HG03457 (cell line): ENCODE data around the gene STX2.
A peak's percentile ranks its signal among the peaks of the same experiment; 100 is the strongest.

Experiments used
- ATAC-seq: cut with Tn5 transposase; IDR thresholded peaks from one replicate; pipeline ENCODE4 v1.9.1; 2021; ENCODE audit warnings: moderate number of reproducible peaks; ENCODE audit not compliant: unreplicated experiment

STX2 gene

DNA sequence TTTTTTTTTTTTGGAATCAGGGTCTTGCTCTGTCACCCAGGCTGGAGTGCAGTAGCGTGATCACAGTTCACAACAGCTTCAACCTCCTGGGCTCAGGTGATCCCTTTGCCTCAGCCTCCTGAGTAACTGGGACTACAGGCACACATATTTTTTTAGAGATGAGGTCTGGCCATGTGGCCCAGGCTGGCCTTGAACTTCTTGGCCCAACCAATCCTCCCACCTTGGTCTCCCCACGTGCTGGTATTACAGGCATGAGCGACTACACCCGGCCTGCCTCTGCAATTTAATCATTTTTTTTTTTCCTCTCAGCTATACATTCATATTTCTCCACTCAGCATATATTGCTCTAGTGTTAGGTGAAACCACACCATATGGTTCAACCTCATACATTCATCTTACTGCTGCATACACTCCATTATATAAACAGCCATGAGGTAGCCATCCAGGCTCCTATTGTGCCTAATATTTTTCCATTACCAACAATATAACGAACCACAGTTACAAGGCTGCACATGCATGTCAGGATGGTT lies 7.1 kb downstream of the STX2 start:
- no peak for ATAC-seq

- no peak for ATAC-seq
Measured at GRCh38 chr12:130831246-130831645, 7.8 kb downstream of the STX2 start.

- no peak for ATAC-seq
Measured at GRCh38 chr12:130830246-130830551, 8.9 kb downstream of the STX2 start.

GRCh38 chr12:130829391-130830245 lies 9.4 kb downstream of the STX2 start:
- ATAC-seq = no peak

DNA sequence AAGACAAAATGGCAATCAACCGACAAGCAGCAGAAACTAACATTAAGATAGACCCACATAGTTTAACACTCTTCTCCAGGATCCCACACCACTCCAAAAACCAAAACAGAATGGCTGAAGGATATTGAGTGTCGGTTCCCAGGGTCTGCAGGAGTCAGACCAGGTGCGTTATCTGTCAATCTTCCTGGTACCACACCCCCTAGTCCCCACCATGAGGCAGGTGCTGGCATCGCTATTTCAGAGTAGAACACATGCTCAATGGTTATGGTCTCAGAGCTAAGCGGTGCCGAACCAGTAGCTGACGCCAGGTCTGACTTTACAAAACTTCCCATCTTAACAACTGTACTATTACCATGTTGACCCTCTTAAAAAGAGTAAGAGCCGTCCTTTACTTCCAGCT lies 10.2 kb downstream of the STX2 start:
- ATAC-seq = no peak

DNA sequence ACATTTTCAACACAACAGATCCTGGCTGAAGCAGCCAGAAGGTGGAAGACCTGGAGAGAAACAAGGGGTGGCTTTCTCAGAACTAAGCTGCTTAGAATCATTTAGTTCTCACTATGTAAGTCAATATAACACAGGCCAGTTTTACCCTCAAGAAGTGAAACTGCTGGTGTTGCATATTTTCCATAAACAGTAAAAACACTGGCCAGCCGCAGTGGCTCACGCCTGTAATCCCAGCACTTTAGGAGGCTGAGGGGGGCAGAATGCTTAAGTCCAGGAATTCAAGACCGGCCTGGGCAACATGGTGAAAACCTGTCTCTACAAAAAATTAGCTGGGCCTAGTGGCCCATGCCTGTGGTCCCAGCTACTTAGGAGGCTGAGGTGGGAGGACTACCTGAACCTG lies 11.6 kb downstream of the STX2 start:
- ATAC-seq = no peak

DNA sequence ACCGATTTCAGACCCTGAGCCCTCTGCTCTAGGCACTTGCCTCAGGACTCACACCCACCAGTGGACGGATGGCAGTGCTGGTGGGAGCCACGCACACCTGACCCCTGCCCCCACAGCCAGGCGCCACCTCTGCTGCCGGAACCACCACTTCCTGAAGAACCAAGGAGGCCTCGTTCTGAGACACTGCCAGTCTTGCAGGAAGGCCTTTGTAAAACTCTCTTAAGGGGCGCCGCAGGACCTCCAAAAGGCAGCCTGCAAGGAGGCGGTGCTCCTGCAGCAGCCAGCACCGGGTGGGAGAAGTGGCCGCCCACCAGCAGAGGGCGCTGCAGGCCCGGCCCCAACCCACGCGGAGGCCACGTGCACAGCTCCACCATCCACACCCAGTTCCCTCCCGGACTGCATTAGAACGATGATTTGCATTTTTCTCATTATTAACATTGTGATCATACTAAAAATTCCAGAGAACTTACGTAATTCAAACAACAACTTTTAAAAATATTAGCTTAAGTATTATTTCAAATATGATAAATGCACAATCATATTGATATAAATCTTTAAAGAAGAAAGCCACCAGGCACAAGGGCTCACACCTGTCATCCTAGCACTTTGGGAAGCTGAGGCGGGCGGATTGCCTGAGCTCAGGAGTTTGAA lies 12.8 kb downstream of the STX2 start:
- ATAC-seq = no peak

- no peak for ATAC-seq
Measured at GRCh38 chr12:130825771-130826150, 13.3 kb downstream of the STX2 start.

DNA sequence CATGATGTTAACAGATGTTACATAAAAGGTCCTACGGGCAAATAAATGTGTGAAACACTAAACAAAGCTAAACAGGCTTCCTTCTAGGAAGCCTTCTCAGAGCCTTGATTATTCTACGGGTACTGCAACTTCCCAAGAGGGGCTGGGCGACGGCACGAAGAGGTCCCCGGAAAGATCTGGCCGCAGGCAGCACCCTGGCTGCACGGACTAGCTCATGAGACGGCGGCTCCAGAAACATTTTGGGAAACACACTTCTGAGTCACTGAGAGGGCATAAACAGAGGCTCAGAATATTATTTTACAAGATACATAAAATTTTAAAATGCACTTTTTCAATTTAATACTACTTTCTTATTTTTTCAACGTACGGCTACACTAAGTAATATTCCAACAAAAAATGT lies 19.4 kb downstream of the STX2 start:
- ATAC-seq = no peak

DNA sequence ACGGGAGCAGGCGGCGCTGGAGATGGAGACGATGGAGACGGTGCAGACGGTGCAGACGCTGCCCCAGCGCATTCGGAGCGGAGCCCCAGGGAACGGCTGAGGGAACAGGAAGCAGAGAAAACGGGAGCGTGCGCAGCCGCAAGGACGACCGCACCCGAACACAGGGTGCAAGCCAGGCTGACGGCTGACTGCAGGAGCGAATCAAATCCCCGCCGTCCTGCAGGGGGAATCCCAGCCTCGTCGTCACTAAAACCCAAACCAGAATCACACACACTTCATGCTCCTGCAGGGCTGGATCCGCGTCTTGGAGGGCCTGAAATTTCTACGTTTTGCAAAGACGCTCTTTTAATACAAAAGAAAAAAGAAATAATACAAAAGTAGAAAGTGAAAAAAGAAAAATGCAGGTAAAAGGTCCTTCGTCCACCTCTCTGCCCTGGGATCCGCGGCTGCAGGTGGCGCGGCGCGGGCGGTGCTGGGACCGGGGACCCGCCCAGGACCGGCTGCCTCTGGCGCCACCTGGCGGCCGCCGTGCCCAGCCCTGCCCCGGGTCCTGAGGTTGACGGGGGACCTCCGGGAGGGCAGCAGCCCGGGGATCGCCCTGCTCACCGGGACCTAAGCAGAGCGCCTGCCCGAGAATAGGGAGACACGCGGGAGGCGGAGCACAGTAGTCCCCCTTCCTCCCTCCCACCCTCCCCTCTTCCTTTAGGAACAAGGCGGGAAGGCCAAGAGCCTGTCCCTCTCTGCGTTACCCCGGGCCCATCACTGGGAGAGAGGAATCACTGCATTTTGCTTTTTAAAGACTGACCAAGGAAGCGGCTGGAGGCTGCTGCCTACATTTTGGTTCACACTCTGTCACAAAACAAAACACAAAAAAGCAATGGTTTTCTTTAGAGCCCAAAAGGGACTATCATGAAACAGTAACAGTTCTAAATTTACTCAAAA lies 20.1 kb downstream of the STX2 start:
- peak; percentile 77 for ATAC-seq

DNA sequence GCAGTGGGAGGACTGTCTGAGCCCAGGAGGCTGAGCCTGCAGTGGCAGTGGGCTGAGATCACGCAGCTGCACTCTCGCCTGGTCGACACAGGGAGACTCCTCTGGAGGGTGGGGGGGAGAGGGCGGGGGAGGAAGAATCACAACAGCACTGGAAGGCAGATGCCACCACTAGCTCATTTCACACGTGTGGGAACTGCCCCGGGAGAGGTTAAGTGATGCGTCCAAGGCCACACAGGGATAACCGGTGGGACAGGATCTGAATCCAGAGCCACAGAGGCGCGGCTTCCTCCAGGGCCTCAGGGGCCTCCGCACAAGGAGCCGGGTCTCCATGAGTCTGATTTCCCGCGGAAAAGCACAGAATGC lies 20.8 kb downstream of the STX2 start:
- ATAC-seq = peak; percentile 19

DNA sequence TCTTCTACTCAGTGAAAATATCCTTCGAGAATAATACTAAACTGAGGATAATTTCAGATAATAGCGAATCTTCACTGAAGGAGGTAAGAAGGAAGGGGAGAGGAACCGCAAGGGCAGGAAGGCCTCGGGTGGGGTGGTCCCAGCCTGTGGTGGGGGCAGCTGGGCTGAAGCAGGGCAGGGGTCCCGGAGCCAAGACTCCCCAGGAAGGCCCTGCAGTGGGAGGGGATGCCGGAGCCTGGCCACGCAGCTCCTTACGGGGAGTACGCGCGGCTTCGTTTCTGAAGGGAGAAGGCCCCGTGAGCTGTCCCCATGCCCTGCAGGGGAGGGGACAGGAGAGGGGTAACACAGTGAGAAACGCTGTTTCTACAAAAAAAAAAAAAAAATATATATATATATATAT lies 21.2 kb downstream of the STX2 start:
- ATAC-seq = no peak

- no peak for ATAC-seq
Measured at GRCh38 chr12:130816097-130816496, 23.0 kb downstream of the STX2 start.

DNA sequence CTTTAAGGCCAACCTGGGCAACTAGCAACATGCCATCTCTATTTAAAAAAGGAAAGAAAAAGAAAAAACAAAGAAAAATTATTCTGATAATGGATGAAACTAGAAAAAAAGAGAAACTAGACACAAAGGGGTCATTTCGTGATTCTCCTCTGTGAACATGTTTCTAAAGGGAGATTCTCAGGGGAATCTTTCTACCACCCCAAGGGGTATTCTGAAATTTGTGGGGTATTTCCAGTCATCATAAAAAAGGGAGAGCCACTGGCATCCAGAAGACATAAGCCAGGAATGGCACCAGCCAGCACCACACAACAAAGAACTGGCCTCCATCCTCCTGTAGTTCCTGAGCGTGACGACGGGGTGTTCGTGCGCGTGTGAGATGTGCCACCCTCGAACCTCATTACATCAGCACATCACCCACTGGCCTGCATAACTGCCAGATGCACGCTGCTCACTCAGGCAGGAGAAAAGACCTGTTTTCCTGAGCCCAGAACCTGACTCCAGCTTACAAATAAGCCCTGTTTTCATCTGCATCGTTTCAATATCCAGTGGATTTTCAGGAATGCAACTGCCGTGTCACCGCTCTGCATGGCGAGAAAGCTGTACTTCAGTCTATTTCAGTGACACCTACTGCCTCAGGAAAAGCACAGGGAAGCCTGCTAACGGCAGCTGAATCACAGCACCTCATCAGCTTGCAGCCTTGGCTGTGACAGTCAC lies 23.9 kb downstream of the STX2 start:
- no peak for ATAC-seq

GRCh38 chr12:130813949-130814348 lies 25.1 kb downstream of the STX2 start:
- ATAC-seq = no peak

DNA sequence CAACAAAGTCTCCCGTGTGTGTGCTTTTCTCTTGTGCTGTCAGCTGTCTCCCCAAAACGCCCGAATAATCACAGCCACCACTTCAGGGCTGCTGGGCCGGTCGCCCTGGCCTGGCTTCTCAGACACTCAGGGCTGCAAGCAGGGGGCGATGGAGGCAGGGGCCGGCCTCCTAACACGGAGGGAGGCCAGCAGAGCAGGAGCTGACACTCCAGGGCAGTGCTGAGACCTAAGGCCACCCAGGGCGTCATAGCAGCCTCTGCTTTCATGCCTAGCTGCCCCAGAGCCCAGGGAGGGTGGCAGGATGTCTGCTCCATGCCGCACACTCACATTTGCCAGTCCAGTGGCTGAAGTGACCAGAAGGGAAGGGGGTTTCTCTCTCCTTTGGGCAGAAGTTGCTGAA lies 25.6 kb downstream of the STX2 start:
- ATAC-seq = no peak

GRCh38 chr12:130809791-130810190 lies 29.3 kb downstream of the STX2 start:
- no peak for ATAC-seq

DNA sequence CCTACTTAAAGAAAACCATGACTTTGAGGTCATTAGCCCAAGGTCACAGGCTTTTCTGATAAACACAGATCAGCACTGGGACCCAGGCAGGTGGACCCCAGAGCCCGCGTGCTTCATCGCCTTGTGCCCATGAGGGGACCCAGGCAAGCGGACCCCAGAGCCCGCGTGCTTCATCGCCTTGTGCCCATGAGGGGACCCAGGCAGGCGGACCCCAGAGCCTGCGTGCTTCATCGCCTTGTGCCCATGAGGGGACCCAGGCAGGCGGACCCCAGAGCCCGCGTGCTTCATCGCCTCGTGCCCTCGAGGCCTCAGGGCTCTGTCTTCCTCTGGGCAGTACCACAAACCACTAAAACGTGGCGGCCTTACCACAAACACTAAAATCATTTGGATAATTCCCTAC lies 31.7 kb downstream of the STX2 start:
- ATAC-seq = no peak

DNA sequence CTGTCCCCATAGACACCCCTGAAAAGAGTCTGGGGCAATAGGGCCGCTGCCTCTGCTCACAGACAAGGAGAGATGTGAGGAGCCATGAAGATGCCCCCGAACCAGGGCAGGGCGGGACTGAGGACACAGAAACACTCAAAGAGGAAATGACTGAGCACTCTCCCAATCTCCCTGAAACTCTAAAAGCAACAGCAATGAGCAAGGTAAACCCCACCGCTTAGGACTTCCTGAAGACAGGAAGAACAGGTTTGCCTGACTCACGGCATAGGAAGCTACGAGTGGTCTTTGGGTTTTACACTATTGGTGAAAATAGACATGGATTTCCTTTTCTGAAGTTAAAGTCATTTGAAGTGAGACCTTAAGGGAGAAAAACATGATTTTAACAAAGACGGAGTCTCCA lies 32.5 kb downstream of the STX2 start:
- ATAC-seq = no peak

GRCh38 chr12:130805635-130806034 lies 33.4 kb downstream of the STX2 start:
- no peak for ATAC-seq

DNA sequence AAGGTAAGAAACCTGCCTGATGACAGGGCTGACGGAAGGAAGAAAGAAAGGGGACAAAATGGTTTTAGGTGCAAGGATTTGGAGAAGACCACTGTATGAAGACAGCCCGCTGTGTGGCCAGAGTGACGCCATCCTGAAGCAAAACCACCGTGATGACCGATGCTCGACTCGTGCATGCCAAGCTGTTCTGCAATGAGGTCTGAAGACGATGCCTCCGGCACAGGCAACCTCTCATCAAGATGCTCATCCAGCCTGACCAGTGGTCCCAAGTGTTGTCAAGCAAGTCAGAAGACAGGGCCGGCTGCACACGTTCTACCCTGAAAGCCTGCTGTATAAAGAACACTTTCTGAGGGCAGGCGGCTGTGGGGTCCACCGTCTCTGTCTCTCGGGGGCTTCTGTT lies 34.8 kb downstream of the STX2 start:
- ATAC-seq = no peak
